NCI-H2029 treated with DMSO at 0.1 percent for 48 hours (cell line): Measurements from ENCODE around the gene COL4A6.
"Not testable (repeated sequence)": the region's sequence is repeated elsewhere in the genome, so short reads cannot be mapped to it uniquely, and the experiment has no call there.

Experiments used
- DNase-seq: peaks from one replicate; lab custom pipeline; 2025; lab: John Stamatoyannopoulos, UW

COL4A6 gene

GRCh38 chrX:108438110-108438623 lies at the start of gene COL4A6:
Gene COL4A6, minus strand, starts transcription at chrX:108438422. Its CDS starts 226 bp downstream, at chrX:108438196.
- DNase-seq: no peak

GRCh38 chrX:108485960-108486359 lies 47.7 kb upstream of the COL4A6 start:
- DNase-seq: no peak

- no peak for DNase-seq
These were observed 46.0 kb upstream of the COL4A6 start for GRCh38 chrX:108484251-108484650.

GRCh38 chrX:108481528-108481927 lies 43.3 kb upstream of the COL4A6 start:
- not testable (repeated sequence) for DNase-seq

GRCh38 chrX:108473979-108474378 lies 35.8 kb upstream of the COL4A6 start:
- DNase-seq: no peak

GRCh38 chrX:108468486-108468885 lies 30.3 kb upstream of the COL4A6 start:
- DNase-seq: no peak

GRCh38 chrX:108464604-108465003 lies 26.4 kb upstream of the COL4A6 start:
- no peak for DNase-seq

- no peak for DNase-seq
These were observed 18.8 kb upstream of the COL4A6 start for GRCh38 chrX:108456971-108457477.

- no peak for DNase-seq
These were observed 15.6 kb upstream of the COL4A6 start for GRCh38 chrX:108453841-108454240.

- DNase-seq: no peak
These were observed 9.1 kb upstream of the COL4A6 start for GRCh38 chrX:108447303-108447702.

GRCh38 chrX:108442901-108443464 lies 4.8 kb upstream of the COL4A6 start:
- no peak for DNase-seq

- DNase-seq: no peak
These were observed 1.9 kb upstream of the COL4A6 start for GRCh38 chrX:108439961-108440696.

GRCh38 chrX:108439426-108439942 lies 1.3 kb upstream of the COL4A6 start, which contains the start of gene COL4A5:
Gene COL4A5, plus strand, starts transcription at chrX:108439838. Its CDS starts 288 bp downstream, at chrX:108440126.
- peak; percentile 63 for DNase-seq

- DNase-seq: no peak
These were observed 693 bp downstream of the COL4A6 start for GRCh38 chrX:108437349-108438109.

GRCh38 chrX:108435261-108435660 lies 3.0 kb downstream of the COL4A6 start:
- DNase-seq: no peak

- no peak for DNase-seq
These were observed 12.0 kb downstream of the COL4A6 start for GRCh38 chrX:108426262-108426661.

GRCh38 chrX:108420481-108420880 lies 17.7 kb downstream of the COL4A6 start:
- no peak for DNase-seq

GRCh38 chrX:108419401-108419800 lies 18.8 kb downstream of the COL4A6 start:
- no peak for DNase-seq

- DNase-seq: no peak
These were observed 21.0 kb downstream of the COL4A6 start for GRCh38 chrX:108417257-108417656.

GRCh38 chrX:108415891-108416290 lies 22.3 kb downstream of the COL4A6 start:
- no peak for DNase-seq

GRCh38 chrX:108415146-108415545 lies 23.1 kb downstream of the COL4A6 start:
- DNase-seq: no peak

GRCh38 chrX:108412783-108413182 lies 25.4 kb downstream of the COL4A6 start:
- DNase-seq: no peak
